GM12878 (cell line): ENCODE results near the gene SFTPB. TPM values are rescaled to one million over a fixed set of nuclear protein-coding genes. Genes with fewer than 3 reads are reported as not detected.

ENCODE experiments used
- ATAC-seq: fragments of 200-7000 bp; cut with Tn5 transposase; 3 replicates; pipeline ENCODE4 v1.9.1; 2020; ENCODE audit warnings: mild to moderate bottlenecking, moderate library complexity
- BruUV-seq: library from RNA; stranded (reverse); fragments of 400-500 nt; replicated peaks from 2 replicates; lab custom pipeline; 2021; lab: Mats Ljungman, UMichigan
- CTCF ChIA-PET: fragments of 300-600 bp; sonication (Branson Sonifier 250); formaldehyde crosslinking; extraction: SDS; loops from one replicate; lab custom pipeline; 2021; ENCODE audit warnings: inconsistent platforms; lab: Yijun Ruan, JAX
- POLR2A ChIA-PET: fragments of 350-600 bp; formaldehyde crosslinking; extraction: SDS; loops from one replicate; lab custom pipeline; 2021; ENCODE audit warnings: inconsistent platforms; lab: Charles Lee
- RAD21 ChIA-PET: fragments of 300-600 bp; sonication (Branson Sonifier 250); formaldehyde crosslinking; loops from one replicate; lab custom pipeline; 2023; ENCODE audit warnings: antibody characterized with exemption; ENCODE audit not compliant: unreplicated experiment; lab: Charles Lee
- SMC1A ChIA-PET: fragments of 300-600 bp; sonication (Branson Sonifier 250); formaldehyde crosslinking; loops from one replicate; lab custom pipeline; 2023; ENCODE audit not compliant: unreplicated experiment, uncharacterized antibody; lab: Charles Lee
- DNase-seq: peaks from one replicate; pipeline ENCODE4 v3.0.0-alpha.2; 2011; ENCODE audit warnings: low read depth, low spot score
- FAIRE-seq: peaks from 3 replicates; lab custom pipeline; 2011; peaks lifted over from hg19 to GRCh38; lab: Jason Lieb, UNC
- H2AFZ ChIP-seq: 2 replicates; pipeline ENCODE4 v1.6.0; 2011; ENCODE audit warnings: low read depth, low read length, control low read depth; ENCODE audit not compliant: control insufficient read depth
- H3K27ac ChIP-seq: 2 replicates; pipeline ENCODE4 v1.5.1; 2011; ENCODE audit warnings: control low read depth; ENCODE audit not compliant: control insufficient read depth, insufficient read depth
- H3K27me3 ChIP-seq, 2 experiments: replicated peaks in 1 of 2; 2 replicates each; pipeline versions ENCODE4 v1.6.0 to v1.6.1; 2011; ENCODE audit warnings: low read length in 1 of 2; ENCODE audit not compliant: control insufficient read depth in 2 of 2, insufficient read depth in 2 of 2
- H3K36me3 ChIP-seq, 2 experiments: 2 replicates each; pipeline ENCODE4 v1.5.1; 2011; ENCODE audit warnings: low read length in 1 of 2; ENCODE audit not compliant: control insufficient read depth in 2 of 2, insufficient read depth in 2 of 2
- H3K4me1 ChIP-seq: 2 replicates; pipeline ENCODE4 v1.6.1; 2011; ENCODE audit warnings: mild to moderate bottlenecking, low read length, moderate library complexity, mixed read lengths; ENCODE audit not compliant: control insufficient read depth, insufficient read depth
- H3K4me2 ChIP-seq: 2 replicates; pipeline ENCODE4 v1.6.0; 2011; ENCODE audit warnings: control low read depth; ENCODE audit not compliant: control insufficient read depth, insufficient read depth
- H3K4me3 ChIP-seq: fragments of 200-600 bp; sonication (generic); 2 replicates; pipeline ENCODE4 v1.5.1; 2016
- H3K79me2 ChIP-seq: 2 replicates; pipeline ENCODE4 v1.6.0; 2011; ENCODE audit warnings: low read length; ENCODE audit not compliant: control insufficient read depth, insufficient read depth
- H3K9ac ChIP-seq: 2 replicates; pipeline ENCODE4 v1.8.0; 2011; ENCODE audit warnings: low read length, control low read depth, mixed read lengths; ENCODE audit not compliant: control insufficient read depth, insufficient read depth
- H3K9me3 ChIP-seq: replicated peaks from 3 replicates; pipeline ENCODE4 v1.5.1; 2011; ENCODE audit warnings: mild to moderate bottlenecking, low read length; ENCODE audit not compliant: control insufficient read depth, insufficient read depth
- H4K20me1 ChIP-seq: 2 replicates; pipeline ENCODE4 v1.6.0; 2011; ENCODE audit not compliant: control insufficient read depth, insufficient read depth
- BRCA1 ChIP-seq: IDR thresholded peaks from 2 replicates; pipeline ENCODE4 v1.6.1; 2011; ENCODE audit warnings: low read depth, low read length, improper control_type of control experiment
- GABPA ChIP-seq: IDR thresholded peaks from 2 replicates; pipeline ENCODE4 v1.6.1; 2014; ENCODE audit warnings: antibody characterized with exemption, low read depth, mild to moderate bottlenecking, inconsistent platforms
- IKZF2 ChIP-seq, 2 experiments: fragments of 450-650 bp; IDR thresholded peaks; 2 replicates each; pipeline ENCODE4 v1.6.1; 2017; ENCODE audit warnings: mild to moderate bottlenecking in 2 of 2, moderate library complexity in 2 of 2
- KDM1A ChIP-seq: fragments of 200-600 bp; sonication (generic); IDR thresholded peaks from 2 replicates; pipeline ENCODE4 v1.6.1; 2016; ENCODE audit warnings: borderline replicate concordance
- MYC ChIP-seq: IDR thresholded peaks from 2 replicates; pipeline ENCODE4 v1.6.1; 2011; ENCODE audit warnings: mild to moderate bottlenecking, low read length, moderate library complexity, inconsistent platforms; ENCODE audit not compliant: insufficient read depth, insufficient replicate concordance, insufficient read length, severe bottlenecking
- RCOR1 ChIP-seq: conservative IDR thresholded peaks from 2 replicates; pipeline ENCODE4 v1.6.1; 2012; ENCODE audit warnings: low read depth, low read length, improper control_type of control experiment
- RFX5 ChIP-seq: IDR thresholded peaks from 2 replicates; pipeline ENCODE4 v1.6.1; 2011; ENCODE audit warnings: low read depth, low read length, improper control_type of control experiment
- SUZ12 ChIP-seq: fragments of 200-600 bp; sonication (generic); IDR thresholded peaks from one replicate; pipeline ENCODE4 v1.6.1; 2018; ENCODE audit warnings: antibody characterized with exemption, mild to moderate bottlenecking; ENCODE audit not compliant: unreplicated experiment
- YBX1 ChIP-seq: fragments of 450-650 bp; IDR thresholded peaks from 2 replicates; pipeline ENCODE4 v1.6.1; 2016; ENCODE audit warnings: antibody characterized with exemption
- ZZZ3 ChIP-seq: IDR thresholded peaks from 2 replicates; pipeline ENCODE4 v1.6.1; 2011; ENCODE audit warnings: low read depth; ENCODE audit not compliant: control insufficient read depth, insufficient read length
- whole genome bisulfite sequencing: methylation state at CpG from one replicate; pipeline ENCODE4 v1.1.6; 2016; ENCODE audit warnings: low lambda C conversion rate; ENCODE audit not compliant: insufficient replicate concordance, insufficient coverage; ENCODE audit errors: missing lambda C conversion rate; 5-methylcytosine and 5-hydroxymethylcytosine counted together
- in situ Hi-C: fragments of 300-500 bp; cut with MboI; formaldehyde crosslinking; loops from 9 replicates; pipeline ENCODE4 v1.14.3; 2018; ENCODE audit warnings: mixed read lengths
- intact Hi-C: fragments of 100-400 bp; cut with micrococcal nuclease; formaldehyde crosslinking; loops from one replicate; pipeline ENCODE4 v1.14.2; 2022; ENCODE audit not compliant: unreplicated experiment
- polyA plus RNA-seq, 11 experiments: library from polyadenylated mRNA; depleted of rRNA in 4 of 11; unstranded in 6 of 11; stranded (reverse) in 5 of 11; fragments of >200 nt; fragmentation: Nextera tagmentation in 4 of 11; fragmentation: Illumina TruSeq in 1 of 11; extraction: Ambion mirVana in 4 of 11; extraction: Trizol in 1 of 11; gene quantifications; 1 replicate in 1 of 11; 2 replicates in 10 of 11; pipeline versions ENCODE4 v1.2.1 to v1.2.3, GENCODE V29; 2011 to 2016; ENCODE audit warnings: inconsistent platforms in 2 of 11, missing spikeins in 2 of 11, low read depth in 1 of 11
- total RNA-seq, 4 experiments: library from RNA; depleted of rRNA in 3 of 4; stranded (reverse); fragments of >200 nt in 3 of 4; fragmentation: Illumina TruSeq in 1 of 4; extraction: Trizol in 1 of 4; gene quantifications; 2 replicates each; pipeline versions ENCODE4 v1.2.1 to v1.2.3, GENCODE V29; 2013 to 2021
- TF ChIP-seq, protein P1 (sequence below): fragments of 450-650 bp; IDR thresholded peaks from 2 replicates; pipeline ENCODE4 v1.6.1; 2017; ENCODE audit warnings: low read depth, mild to moderate bottlenecking, moderate library complexity
- TF ChIP-seq, protein P2 (sequence below): IDR thresholded peaks from 2 replicates; pipeline ENCODE4 v1.6.1; 2012; ENCODE audit warnings: mild to moderate bottlenecking, low read depth, low read length
- TF ChIP-seq, protein P3 (sequence below): fragments of 450-650 bp; formaldehyde crosslinking; IDR thresholded peaks from 2 replicates; pipeline ENCODE4 v1.5.0; 2022; ENCODE audit warnings: mild to moderate bottlenecking, missing genetic modification characterization
- TF ChIP-seq, protein P4 (sequence below): IDR thresholded peaks from 2 replicates; pipeline ENCODE4 v1.6.1; 2012; ENCODE audit warnings: low read depth, low read length, improper control_type of control experiment

SFTPB gene
- total and polyA plus RNA-seq, 10 of the 15 experiments (the other 5 are each of a cell fraction or from before 2014, with no cell fraction given) = 0.02 to 5.3 TPM; not detected in 8

DNA sequence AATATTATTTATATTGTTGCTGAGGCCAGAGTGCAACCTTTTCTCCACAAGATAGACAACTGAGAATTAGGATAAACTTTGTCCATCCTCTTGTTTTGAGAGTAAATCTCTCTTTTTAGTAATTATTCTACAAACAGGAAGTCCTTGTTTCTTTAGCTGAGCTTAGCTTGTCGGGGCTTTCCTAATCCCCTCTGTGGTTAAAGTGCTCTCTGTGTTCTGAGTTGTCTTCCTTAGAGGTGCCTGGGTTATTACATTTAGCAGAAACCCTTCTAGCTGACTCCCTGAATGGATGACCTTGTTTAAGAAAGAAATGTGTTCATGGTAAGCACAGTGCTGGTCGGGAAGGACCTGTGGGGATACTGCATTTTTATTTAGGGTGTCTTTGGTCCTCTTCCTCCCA, 39.3 kb downstream of the SFTPB start (continued):
- TF ChIP-seq, protein P1, sequence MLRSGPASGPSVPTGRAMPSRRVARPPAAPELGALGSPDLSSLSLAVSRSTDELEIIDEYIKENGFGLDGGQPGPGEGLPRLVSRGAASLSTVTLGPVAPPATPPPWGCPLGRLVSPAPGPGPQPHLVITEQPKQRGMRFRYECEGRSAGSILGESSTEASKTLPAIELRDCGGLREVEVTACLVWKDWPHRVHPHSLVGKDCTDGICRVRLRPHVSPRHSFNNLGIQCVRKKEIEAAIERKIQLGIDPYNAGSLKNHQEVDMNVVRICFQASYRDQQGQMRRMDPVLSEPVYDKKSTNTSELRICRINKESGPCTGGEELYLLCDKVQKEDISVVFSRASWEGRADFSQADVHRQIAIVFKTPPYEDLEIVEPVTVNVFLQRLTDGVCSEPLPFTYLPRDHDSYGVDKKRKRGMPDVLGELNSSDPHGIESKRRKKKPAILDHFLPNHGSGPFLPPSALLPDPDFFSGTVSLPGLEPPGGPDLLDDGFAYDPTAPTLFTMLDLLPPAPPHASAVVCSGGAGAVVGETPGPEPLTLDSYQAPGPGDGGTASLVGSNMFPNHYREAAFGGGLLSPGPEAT = peak; percentile 64; the same call in 1 of the 2 replicates
- TF ChIP-seq IKZF2 (IDR thresholded peaks at IDR 0.05) = peak; percentile 19 to 29; a peak in 1 of 4 replicates

DNA sequence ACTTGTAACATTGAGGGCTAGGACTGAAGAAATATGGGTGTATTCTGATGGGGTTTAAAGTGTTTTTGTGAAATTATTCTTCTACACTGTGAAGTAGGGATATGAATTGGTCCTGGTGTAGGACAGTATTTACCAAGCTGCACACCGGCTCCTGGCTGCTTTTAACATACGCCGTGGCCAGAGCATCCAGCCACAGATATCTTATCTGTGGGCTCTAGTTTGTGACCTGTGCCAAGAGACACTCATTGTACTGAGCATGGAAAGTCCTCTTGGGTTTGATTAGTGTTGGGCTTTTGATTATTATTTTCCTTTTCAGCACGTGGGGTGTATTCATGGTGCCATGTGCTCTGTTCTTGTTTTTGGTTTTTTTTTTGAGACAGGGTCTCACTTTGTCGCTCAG, 44.0 kb downstream of the SFTPB start:
- WGBS = 98% methylated on average over 5 of the region's 5 CpGs
- ChIA-PET SMC1A (no interaction called here), RAD21 (no interaction called here), CTCF (no interaction called here), POLR2A (no interaction called here)
- H4K20me1 ChIP-seq = no peaks in the 10 kb centered on the region
- in situ Hi-C loops = no loop called here
- H3K4me3 ChIP-seq = no peak overlapping the region
- H3K27me3 ChIP-seq = no peaks in the 10 kb centered on the region
- BruUV-seq = no TSS peak
- DNase-seq = no peak
- peaks cover 6% of the 10 kb centered on the region for H3K79me2 ChIP-seq
- no peak overlapping the region for H3K27ac ChIP-seq
- intact Hi-C loops = no loop called here
- no peaks in the 10 kb centered on the region for H3K9me3 ChIP-seq
- no peak for FAIRE-seq
- ATAC-seq = no peak
- H3K4me1 ChIP-seq = no peaks in the 10 kb centered on the region
- peaks cover 4 to 34% of the 10 kb centered on the region in 2 experiments for H3K36me3 ChIP-seq
- no peak overlapping the region for H3K4me2 ChIP-seq
- no peak overlapping the region for H2AFZ ChIP-seq
- H3K9ac ChIP-seq = no peak overlapping the region
- TF ChIP-seq BRCA1 (no peak), RFX5 (no peak), KDM1A (no peak), YBX1 (no peak), SUZ12 (no peak), RCOR1 (no peak), ZZZ3 (no peak), MYC (no peak), GABPA (no peak)
- TF ChIP-seq, protein P2, sequence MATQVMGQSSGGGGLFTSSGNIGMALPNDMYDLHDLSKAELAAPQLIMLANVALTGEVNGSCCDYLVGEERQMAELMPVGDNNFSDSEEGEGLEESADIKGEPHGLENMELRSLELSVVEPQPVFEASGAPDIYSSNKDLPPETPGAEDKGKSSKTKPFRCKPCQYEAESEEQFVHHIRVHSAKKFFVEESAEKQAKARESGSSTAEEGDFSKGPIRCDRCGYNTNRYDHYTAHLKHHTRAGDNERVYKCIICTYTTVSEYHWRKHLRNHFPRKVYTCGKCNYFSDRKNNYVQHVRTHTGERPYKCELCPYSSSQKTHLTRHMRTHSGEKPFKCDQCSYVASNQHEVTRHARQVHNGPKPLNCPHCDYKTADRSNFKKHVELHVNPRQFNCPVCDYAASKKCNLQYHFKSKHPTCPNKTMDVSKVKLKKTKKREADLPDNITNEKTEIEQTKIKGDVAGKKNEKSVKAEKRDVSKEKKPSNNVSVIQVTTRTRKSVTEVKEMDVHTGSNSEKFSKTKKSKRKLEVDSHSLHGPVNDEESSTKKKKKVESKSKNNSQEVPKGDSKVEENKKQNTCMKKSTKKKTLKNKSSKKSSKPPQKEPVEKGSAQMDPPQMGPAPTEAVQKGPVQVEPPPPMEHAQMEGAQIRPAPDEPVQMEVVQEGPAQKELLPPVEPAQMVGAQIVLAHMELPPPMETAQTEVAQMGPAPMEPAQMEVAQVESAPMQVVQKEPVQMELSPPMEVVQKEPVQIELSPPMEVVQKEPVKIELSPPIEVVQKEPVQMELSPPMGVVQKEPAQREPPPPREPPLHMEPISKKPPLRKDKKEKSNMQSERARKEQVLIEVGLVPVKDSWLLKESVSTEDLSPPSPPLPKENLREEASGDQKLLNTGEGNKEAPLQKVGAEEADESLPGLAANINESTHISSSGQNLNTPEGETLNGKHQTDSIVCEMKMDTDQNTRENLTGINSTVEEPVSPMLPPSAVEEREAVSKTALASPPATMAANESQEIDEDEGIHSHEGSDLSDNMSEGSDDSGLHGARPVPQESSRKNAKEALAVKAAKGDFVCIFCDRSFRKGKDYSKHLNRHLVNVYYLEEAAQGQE = no peak
- TF ChIP-seq, protein P3, sequence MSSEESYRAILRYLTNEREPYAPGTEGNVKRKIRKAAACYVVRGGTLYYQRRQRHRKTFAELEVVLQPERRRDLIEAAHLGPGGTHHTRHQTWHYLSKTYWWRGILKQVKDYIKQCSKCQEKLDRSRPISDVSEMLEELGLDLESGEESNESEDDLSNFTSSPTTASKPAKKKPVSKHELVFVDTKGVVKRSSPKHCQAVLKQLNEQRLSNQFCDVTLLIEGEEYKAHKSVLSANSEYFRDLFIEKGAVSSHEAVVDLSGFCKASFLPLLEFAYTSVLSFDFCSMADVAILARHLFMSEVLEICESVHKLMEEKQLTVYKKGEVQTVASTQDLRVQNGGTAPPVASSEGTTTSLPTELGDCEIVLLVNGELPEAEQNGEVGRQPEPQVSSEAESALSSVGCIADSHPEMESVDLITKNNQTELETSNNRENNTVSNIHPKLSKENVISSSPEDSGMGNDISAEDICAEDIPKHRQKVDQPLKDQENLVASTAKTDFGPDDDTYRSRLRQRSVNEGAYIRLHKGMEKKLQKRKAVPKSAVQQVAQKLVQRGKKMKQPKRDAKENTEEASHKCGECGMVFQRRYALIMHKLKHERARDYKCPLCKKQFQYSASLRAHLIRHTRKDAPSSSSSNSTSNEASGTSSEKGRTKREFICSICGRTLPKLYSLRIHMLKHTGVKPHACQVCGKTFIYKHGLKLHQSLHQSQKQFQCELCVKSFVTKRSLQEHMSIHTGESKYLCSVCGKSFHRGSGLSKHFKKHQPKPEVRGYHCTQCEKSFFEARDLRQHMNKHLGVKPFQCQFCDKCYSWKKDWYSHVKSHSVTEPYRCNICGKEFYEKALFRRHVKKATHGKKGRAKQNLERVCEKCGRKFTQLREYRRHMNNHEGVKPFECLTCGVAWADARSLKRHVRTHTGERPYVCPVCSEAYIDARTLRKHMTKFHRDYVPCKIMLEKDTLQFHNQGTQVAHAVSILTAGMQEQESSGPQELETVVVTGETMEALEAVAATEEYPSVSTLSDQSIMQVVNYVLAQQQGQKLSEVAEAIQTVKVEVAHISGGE = no peak
- TF ChIP-seq, protein P4, sequence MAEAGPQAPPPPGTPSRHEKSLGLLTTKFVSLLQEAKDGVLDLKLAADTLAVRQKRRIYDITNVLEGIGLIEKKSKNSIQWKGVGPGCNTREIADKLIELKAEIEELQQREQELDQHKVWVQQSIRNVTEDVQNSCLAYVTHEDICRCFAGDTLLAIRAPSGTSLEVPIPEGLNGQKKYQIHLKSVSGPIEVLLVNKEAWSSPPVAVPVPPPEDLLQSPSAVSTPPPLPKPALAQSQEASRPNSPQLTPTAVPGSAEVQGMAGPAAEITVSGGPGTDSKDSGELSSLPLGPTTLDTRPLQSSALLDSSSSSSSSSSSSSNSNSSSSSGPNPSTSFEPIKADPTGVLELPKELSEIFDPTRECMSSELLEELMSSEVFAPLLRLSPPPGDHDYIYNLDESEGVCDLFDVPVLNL = no peak
